ENCODE results near the gene MAP3K7CL.

DNA sequence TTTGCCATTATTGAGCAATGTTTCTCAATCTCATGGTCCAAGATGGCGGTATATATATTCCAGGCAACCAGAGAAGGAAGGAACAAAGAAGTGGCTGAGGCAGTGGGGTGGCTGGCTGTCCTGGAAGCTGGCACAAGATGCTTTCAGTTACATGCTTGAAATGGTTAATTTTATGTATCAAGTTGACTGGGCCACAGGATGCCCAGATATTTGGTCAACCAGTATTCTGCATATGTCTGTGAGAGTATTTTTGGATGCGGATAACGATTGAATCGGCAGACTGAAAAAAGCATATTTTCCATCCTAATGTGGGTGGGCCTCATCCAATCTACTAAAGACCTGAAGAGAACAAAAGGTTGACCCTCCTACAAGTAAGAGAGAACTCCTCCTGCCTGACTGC lies 55.2 kb downstream of the MAP3K7CL start:
- TF ChIP-seq, protein P1, sequence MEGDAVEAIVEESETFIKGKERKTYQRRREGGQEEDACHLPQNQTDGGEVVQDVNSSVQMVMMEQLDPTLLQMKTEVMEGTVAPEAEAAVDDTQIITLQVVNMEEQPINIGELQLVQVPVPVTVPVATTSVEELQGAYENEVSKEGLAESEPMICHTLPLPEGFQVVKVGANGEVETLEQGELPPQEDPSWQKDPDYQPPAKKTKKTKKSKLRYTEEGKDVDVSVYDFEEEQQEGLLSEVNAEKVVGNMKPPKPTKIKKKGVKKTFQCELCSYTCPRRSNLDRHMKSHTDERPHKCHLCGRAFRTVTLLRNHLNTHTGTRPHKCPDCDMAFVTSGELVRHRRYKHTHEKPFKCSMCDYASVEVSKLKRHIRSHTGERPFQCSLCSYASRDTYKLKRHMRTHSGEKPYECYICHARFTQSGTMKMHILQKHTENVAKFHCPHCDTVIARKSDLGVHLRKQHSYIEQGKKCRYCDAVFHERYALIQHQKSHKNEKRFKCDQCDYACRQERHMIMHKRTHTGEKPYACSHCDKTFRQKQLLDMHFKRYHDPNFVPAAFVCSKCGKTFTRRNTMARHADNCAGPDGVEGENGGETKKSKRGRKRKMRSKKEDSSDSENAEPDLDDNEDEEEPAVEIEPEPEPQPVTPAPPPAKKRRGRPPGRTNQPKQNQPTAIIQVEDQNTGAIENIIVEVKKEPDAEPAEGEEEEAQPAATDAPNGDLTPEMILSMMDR (IDR thresholded peaks at IDR 0.05), result no peak
- no peak for TF ChIP-seq EP300 (IDR thresholded peaks at IDR 0.05)
